DMS114 treated with DMSO at 0.1 percent for 48 hours (cell line): ENCODE results near the gene RHOV.
"Not testable (repeated sequence)": the region's sequence is repeated elsewhere in the genome, so short reads cannot be mapped to it uniquely, and the experiment has no call there.

ENCODE experiments used
- DNase-seq: peaks from one replicate; lab custom pipeline; 2025; ENCODE audit not compliant: unreplicated experiment; lab: John Stamatoyannopoulos, UW

RHOV gene

DNA sequence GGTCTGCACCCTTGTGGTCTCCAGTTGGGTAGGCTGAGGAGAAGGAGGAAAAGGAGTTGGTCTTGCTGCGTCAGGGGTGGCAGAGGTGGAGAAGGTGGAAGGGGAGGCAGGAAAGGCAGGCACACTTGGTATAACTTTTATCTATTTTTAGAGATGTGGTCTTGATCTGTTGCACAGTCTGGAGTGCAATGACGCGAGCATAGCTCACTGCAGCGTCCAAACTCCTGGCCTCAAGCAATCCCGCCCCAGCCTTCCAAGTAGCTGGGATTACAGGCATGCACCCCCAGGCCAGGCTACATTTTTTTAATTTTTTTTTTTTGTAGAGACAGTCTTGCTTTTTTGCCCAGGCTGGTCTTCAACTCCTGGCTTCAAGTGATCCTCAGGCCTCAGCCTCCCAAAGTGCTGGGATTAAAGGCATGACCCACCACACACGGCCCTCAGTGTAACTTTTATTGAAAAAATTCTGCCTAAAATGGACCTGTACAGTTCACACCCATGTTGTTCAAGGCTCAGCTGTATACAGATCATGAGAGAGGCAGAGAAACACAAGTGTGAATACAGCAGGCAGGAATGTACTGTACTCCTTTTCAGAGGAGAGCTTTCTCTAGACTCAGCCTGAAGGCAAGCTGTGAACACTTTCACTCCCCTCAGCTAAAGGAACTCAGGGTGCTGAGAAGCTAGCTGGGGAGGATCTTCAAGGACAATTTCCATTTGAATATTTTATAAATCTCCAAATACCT is 2.1 kb upstream of the RHOV start:
- no peak for DNase-seq

GRCh38 chr15:40872791-40873693 is 992 bp downstream of the RHOV start:
- no peak for DNase-seq

- DNase-seq = no peak
Observed at GRCh38 chr15:40871749-40872617, 2.1 kb downstream of the RHOV start.

DNA sequence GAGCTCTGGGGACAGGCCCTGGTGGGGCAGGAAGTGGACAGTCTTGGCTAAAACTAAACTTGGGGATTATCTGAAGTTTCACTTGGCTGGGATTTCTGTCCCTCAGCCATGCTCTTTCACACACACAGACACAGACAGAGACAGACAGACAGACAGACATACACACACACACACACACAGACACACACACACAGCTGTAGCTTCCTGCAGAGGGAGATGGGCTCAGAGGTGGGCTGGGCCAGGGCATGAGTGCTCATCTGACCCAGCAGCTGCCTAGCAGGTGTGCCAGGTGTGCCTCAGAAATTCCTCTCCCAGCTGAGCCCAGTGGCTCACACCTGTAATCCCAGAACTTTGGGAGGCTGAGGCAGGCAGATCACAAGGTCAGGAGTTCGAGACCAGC is 3.3 kb downstream of the RHOV start:
- no peak for DNase-seq

- no peak for DNase-seq
Observed at GRCh38 chr15:40869686-40870085, 4.3 kb downstream of the RHOV start.

- no peak for DNase-seq
Observed at GRCh38 chr15:40867199-40867598, 6.8 kb downstream of the RHOV start.

- DNase-seq = no peak
Observed at GRCh38 chr15:40863660-40864270, 10.3 kb downstream of the RHOV start.

DNA sequence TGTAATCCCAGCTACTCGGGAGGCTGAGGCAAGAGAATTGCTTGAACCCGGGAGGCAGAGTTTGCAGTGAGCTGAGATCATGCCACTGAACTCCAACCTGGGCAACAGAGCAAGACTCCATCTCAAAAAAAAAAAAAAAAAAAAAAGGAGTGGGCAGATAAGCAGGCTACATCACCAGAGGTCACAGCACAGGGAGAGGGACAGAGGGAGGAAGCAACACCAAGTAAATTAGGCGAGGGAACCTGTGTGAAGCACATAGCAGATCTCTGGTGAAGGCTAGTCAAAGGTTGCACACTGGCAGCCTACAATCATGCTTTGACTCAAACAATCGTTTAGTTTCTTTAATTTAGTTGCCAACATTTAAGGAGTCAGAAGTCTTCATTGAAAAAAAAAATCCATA is 12.9 kb downstream of the RHOV start:
- DNase-seq = not testable (repeated sequence)

- DNase-seq = peak; percentile 27
Observed at GRCh38 chr15:40859206-40859851, 14.7 kb downstream of the RHOV start.

- DNase-seq = no peak
Observed at GRCh38 chr15:40858706-40859105, 15.3 kb downstream of the RHOV start.

GRCh38 chr15:40857601-40858341 is 16.3 kb downstream of the RHOV start:
- DNase-seq = peak; percentile 42

- DNase-seq = no peak
Observed at GRCh38 chr15:40856746-40857145, 17.3 kb downstream of the RHOV start.

- DNase-seq = no peak
Observed at GRCh38 chr15:40855706-40856234, 18.3 kb downstream of the RHOV start.

DNA sequence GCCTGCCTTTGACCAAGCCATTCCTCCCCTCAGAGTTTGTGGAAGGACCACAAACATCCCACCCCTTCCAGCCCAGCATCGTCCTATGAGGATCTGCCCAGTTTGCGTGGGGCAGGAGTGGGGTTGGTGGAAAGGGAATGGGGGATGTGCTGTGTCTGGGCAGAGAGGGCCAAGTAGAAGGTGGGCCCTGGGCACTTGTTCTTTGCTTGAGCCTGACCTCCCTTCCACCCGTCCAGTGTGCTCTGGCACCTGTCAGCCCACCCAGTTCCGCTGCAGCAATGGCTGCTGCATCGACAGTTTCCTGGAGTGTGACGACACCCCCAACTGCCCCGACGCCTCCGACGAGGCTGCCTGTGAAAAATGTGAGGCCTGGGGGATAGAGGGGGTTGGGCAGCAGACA is 19.9 kb downstream of the RHOV start:
- no peak for DNase-seq

GRCh38 chr15:40853241-40853890 is 20.7 kb downstream of the RHOV start:
- no peak for DNase-seq

DNA sequence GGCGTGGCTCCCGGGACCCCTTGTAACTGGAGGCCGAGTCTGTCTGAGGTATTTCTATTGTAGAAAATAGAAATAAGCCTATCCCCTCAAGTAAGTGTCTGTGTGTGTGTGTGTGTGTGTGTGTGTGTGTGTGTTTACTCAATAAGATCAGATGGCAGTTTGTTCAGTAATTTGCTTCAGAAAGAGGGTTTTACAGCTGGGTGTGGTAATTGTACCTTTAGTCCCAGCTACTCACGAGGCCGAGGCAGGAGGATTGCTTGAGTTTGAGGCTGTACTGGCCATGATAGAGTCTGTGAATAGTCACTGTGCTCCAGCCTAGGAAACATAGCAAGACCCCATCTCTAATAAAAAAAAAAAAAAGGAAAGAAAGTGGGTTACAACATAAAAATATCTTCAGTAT is 21.5 kb downstream of the RHOV start:
- no peak for DNase-seq

- DNase-seq = no peak
Observed at GRCh38 chr15:40850576-40851112, 23.4 kb downstream of the RHOV start.

DNA sequence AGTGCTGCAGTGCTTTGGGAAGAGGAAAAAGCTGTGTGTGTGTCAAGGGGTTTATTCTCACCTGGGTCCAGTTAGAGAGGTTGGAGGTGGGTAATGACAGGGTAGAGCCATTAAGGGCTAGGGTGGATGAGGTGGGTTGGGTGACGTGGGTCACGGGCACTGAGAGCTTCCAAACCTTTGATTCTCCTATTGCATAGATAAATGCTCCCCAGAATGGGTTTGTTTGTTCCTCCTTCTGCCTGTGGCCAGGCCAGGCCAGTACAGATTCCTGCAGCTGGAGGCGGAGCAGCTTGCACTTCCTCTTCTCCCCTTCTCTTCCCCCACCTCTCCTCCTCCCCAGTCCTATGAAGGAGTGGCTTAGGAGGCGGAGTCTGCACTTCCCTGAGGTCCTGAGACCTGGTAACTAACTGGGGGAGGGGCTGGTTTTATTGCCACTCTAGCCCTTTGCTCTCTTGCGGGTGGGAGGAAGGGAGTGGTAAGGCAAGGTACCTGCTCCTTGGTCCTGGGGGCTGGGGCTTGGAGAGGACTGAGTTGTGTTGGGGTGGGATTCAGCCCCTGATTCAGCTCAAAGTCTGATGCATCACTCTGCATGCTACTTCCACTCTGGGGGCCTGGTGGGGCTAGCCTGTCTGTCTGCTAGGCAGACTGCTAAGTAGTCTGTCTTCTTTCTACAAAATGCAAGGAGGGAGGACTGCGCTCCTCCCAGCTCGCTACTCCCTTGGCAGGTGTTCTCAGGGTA is 26.6 kb downstream of the RHOV start:
- no peak for DNase-seq
